Keratinocyte (primary cell): ENCODE data around the gene TMEM132C.

Source experiments
- EZH2 ChIP-seq: IDR thresholded peaks from one replicate; pipeline ENCODE4 v1.6.1; 2012; ENCODE audit warnings: inconsistent platforms, mild to moderate bottlenecking, low read length, moderate library complexity
- TF ChIP-seq, protein P1 (sequence below), 3 experiments: IDR thresholded peaks in 1 of 3; conservative IDR thresholded peaks in 1 of 3; optimal IDR thresholded peaks in 1 of 3; 2 replicates in 2 of 3; 3 replicates in 1 of 3; pipeline versions ENCODE3 to v1.5.1; 2011; ENCODE audit warnings: low read length in 3 of 3, mild to moderate bottlenecking in 3 of 3, moderate library complexity in 2 of 3, control low read depth in 1 of 3, inconsistent platforms in 1 of 3; ENCODE audit not compliant: insufficient read depth in 2 of 3; ENCODE audit errors: extremely low read depth in 1 of 3

- TF ChIP-seq, protein P1, sequence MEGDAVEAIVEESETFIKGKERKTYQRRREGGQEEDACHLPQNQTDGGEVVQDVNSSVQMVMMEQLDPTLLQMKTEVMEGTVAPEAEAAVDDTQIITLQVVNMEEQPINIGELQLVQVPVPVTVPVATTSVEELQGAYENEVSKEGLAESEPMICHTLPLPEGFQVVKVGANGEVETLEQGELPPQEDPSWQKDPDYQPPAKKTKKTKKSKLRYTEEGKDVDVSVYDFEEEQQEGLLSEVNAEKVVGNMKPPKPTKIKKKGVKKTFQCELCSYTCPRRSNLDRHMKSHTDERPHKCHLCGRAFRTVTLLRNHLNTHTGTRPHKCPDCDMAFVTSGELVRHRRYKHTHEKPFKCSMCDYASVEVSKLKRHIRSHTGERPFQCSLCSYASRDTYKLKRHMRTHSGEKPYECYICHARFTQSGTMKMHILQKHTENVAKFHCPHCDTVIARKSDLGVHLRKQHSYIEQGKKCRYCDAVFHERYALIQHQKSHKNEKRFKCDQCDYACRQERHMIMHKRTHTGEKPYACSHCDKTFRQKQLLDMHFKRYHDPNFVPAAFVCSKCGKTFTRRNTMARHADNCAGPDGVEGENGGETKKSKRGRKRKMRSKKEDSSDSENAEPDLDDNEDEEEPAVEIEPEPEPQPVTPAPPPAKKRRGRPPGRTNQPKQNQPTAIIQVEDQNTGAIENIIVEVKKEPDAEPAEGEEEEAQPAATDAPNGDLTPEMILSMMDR (optimal IDR thresholded peaks at IDR 0.05 in 1 of 3, IDR thresholded peaks at IDR 0.05 in 1 of 3, conservative IDR thresholded peaks at IDR 0.05 in 1 of 3; ENCODE audit: extremely low read depth in 1 of 3, insufficient read depth in 2 of 3, low read length in 3 of 3): no peak
- TF ChIP-seq EZH2: no peak
Observed at GRCh38 chr12:128524439-128524838, 257.5 kb downstream of the TMEM132C start.
